Ramos (cell line): ENCODE results near the gene AMPD3.

ENCODE experiments used
- in situ Hi-C: fragments of 300-500 bp; cut with MboI; formaldehyde crosslinking; loops from one replicate; pipeline ENCODE4 v1.14.3; 2022; ENCODE audit warnings: low sequenced_read_pairs; ENCODE audit not compliant: unreplicated experiment

The AMPD3 gene

GRCh38 chr11:10524471-10524870 is 69.4 kb downstream of the AMPD3 start:
- in situ Hi-C loops, result no loop called here

GRCh38 chr11:10526974-10527918 is 72.2 kb downstream of the AMPD3 start:
- in situ Hi-C loops, result no loop called here

DNA sequence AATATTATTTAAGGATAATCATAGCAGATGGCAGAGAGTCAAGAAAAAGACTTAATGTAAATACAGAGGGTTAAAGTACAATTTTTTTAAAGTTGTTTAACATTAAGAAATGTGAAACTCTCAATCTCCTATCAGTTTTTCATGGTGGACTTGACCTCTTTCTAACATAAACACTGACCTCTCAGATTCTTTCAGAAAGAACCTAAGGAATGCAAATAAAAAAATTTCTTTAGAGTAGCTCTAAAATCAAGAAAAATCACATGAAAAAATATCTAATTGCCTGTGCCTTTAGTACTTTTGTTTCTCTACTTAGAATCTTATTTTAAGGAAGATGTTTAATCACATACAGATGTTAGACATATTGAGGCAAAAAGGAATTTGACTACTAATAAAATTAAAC is 73.1 kb downstream of the AMPD3 start:
- in situ Hi-C loops, result no loop called here

GRCh38 chr11:10529279-10529678 is 74.2 kb downstream of the AMPD3 start:
- in situ Hi-C loops, result no loop called here

DNA sequence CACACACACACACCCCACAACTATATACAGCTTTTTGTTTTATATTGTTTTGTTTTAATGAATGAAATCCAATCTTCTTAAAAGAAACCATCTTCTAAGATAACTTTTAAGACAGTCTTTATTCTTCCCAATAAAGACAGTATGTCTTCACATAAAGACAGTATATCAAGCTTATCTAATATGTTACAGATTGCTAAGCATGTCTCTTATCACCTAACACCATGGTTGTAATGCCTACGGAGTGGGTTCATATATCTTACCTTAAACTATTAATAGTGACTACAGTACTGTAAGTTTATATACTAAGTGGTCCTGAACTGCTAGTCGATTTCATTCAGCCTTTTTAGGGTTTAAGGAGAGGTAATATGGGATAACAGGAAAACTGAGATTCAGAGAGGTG is 77.5 kb downstream of the AMPD3 start:
- in situ Hi-C loops, result no loop called here

DNA sequence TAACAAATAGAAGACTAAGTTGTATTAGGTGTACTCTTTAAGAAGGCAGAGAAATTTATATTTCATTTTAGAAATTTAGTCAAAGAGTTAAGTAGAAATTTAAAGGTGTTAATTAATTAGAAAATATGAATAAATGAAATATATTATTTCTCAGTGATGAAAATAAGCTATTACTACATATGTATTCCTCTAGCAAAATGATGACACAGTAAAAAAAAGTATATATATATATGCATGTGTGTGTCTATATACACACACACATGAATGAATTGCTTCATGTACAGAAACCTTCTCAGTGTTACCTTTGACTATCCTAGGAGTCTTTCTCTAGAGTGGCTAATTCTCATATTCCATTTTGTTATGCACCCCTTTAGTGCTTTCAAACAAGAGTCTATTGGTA is 78.3 kb downstream of the AMPD3 start:
- in situ Hi-C loops, result no loop called here

DNA sequence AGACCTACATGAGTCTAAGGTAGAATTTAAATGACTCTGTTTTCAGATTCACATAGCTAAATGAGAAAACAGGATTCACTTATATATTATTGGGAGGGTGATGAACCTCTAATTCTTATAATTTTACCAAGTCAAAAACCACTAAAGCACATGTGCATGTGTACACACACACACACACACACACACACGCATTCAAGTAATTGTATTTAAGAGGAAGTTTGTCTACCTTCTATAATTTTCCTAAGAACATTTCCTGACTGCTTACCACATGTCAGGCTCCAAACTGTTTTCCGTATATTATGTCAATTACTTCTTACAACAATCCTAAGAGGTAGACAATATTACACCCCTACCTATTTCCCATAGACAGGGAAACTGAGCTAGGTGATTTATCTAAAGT is 79.3 kb downstream of the AMPD3 start:
- in situ Hi-C loops, result no loop called here

DNA sequence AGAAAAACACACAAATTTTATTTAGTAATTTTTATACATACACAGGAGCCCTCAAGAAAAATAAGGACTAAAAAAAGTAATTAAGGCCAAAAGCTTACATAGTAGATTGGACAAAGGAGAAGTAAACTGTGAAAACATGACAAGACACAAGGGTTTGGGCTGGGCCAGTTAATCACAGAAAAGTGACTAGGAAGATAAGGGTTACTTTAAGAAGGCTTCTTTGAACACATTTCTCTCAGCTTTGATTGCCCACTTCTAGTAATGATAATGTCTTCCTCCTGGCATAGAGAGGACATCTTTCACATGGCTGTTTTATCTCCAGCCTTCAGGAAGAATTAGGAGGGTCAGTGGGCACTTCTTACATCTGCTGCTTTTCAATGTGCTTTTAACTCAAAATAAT is 82.5 kb downstream of the AMPD3 start:
- in situ Hi-C loops, result no loop called here

DNA sequence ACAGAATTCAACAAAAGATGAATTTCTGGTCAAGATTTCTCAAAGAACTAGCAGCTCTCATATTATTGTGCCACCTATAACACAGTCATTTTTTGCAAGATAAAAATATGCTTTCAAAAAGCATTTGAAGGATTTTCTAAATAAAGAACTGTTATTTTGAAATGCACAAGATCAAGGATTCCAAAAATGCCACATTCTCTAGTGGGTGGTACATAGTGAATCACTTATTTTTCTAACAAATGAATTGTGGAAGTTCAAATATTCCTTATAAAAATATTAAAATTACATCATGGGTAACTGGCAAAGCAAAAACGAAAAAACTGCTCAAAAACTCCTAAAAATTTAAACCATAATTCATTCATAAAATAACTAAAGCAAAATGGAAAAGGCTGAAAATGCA is 83.9 kb downstream of the AMPD3 start:
- in situ Hi-C loops, result no loop called here

DNA sequence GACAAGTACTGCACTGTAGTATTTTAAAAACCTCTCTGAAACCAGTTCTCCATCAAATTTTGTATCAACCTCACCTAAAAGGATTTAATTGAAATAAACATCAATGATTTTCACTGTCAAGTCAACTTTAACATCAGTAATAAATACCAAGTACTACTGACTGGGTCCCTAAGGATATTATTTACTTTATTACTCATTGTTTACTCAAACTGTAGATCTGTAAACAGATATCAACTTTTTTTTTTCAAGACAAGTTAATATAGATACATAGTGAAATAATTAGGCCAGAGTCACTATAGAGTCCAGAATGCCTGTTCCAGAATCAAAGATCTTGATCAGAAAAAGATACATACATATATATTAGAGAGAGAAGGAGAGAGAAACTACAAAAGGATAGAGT is 84.3 kb downstream of the AMPD3 start:
- in situ Hi-C loops, result no loop called here

DNA sequence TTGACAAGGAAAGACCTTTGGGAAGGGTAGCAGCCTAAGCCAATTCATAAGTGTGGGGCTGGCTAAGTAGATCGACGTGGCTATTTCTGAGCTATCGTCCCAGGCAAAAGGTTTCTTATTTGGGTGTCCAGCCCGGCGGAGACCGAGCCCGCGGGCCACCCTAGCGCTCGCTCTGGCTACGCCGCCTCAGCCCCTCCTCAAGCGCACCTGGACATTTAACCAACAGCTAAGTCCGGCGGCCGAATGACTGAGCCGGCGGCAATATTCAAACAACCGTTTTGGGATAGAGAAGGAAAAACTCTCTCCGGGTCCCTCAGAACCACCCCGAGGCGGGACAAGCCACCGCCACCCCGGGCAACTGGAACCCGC is 85.5 kb downstream of the AMPD3 start:
- in situ Hi-C loops, result no loop called here

- in situ Hi-C loops, result no loop called here
Measured at GRCh38 chr11:10540915-10541560, 86.0 kb downstream of the AMPD3 start, which contains the start of gene RNF141. RNF141 (minus strand) TSS chr11:10541187; CDS start chr11:10534158, 7,029 bp downstream.

DNA sequence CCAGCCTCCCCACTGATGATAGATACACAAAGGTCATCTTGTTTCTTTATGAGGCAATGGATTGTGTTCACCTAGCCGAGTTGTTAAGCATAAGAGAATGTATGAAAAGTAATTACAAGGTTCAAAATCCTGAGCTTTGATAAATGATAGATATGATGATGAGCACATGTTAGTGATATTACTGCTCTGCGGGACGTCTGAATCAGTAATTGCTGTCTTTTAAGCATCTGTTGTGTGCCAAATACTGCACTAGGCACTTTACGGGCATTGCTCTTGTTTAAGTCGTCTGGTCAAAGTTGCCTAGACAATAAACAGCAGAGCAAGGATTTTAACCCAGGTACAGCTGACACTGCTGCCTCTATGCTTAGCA is 86.5 kb downstream of the AMPD3 start:
- in situ Hi-C loops, result no loop called here

DNA sequence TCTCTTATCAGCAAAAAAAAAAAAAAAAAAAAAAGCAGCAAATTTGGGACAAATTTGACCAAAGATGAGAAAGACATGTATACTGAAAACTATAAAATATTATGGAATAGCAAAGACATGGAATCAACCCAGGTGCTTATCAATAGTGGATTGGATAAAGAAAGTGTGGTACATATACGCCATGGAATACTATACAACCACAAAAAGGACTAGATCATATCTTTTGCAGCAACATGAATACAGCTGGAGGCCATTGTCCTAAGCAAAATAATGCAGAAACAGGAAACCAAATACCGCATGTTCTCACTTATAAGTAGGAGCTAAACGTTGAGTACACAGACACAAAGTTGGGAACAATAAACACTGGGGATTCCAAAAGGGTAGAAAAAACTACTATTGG is 87.7 kb downstream of the AMPD3 start:
- in situ Hi-C loops, result no loop called here

DNA sequence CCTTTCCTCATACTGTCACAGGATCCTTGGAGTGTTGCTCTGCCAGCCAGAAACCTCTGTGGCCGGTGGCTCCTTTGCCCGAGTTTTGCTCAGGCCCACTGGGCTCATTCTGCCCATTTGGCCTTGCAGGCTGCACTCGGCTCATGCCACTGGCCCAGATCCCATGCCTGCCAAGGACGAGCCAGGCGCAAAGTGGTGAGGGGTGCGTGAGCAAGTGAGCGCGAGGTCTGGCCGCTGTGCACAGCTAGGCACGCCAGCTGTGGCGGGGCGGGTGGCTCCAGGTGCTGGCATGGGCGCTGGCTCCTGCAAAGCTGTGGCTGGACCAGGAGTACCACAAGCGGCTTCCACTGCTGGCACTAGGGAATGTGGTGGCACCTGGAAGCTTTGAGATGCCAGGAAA is 88.7 kb downstream of the AMPD3 start:
- in situ Hi-C loops, result no loop called here

DNA sequence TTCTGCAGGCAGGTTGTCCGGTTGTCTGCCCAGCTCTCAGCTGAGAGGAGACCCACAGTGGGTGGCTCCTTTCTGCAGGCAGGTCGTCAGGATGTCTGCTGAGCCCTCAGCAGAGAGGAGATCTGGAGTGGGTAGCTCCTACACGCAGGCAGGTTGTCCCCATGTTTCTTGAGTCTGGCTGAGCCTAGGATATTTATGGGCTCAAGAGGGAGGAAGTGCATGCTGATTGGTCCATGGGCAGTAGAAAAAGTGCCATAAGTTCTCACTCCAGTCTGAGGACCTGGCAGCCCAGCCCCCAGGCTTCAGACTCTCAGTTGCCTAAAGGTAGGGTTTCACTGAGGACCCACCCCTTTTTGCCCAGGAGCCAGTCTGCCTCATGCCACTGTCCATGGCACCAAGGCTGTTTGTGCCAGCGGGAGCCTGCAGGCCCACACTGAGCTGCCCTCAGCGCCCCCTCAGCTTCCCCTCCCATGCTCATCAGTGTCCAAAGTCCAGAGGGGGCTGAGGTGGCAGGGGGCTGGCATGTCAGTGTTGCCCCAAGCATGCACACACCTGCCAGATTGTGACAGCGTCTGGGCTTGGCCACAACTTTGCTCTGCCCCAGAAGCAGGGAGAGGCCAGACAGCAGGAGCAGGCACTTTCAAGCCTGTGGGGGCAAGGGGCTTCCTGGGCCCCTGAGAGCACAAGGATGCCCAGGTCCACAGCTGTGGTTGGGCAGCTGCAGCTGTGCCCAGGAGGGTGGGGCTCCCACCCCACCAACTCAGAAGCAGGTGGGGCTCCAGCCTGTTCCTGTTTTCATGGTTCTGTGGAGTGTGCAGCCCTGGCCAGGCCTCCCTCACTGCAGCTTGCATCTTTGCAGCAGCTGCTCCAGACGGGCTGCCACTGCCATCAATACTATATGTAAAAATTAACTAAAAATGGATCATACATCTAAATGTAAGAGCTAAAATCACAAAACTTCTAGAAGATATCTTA is 89.7 kb downstream of the AMPD3 start:
- in situ Hi-C loops, result no loop called here

- in situ Hi-C loops, result no loop called here
Measured at GRCh38 chr11:10550503-10551289, 95.6 kb downstream of the AMPD3 start.

DNA sequence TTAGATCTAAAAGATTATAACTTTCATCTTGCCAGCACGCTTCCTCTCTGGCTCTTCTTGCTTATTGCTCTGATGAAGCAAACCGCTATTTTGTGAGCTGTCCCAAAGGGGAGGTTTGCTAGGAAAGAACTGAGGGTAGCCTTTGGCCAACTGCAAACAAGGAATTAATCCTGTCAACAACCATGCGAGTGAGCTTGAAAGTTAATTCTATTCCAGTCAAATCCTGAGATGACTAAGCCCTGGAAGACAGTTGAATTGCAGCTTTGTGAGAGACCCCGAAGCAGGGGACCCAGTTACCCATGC is 96.2 kb downstream of the AMPD3 start:
- in situ Hi-C loops, result no loop called here

DNA sequence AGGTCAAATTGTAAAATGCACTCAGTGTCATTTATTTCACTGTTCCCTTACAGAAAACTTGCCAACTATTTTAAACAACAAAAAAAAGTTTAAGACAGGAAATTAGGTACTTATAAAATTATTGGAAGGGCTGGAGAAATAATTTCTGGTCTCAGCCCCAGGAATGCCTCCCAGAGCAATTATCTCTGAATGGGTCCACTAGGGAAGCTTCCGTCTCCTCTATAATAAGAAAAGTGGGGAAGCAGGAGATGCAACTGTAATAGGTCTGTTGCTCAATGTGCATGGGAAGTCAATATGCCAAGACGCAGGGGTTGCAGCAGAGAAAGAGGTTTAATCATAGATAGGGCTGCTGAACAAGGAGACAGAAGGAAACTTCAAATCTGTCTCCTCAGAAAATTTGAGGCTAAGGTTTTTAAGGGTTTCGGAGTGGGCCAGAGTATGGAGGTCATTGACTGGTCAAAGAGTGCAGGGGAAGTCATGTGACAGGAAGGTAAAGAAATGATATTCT is 96.8 kb downstream of the AMPD3 start:
- in situ Hi-C loops, result no loop called here

DNA sequence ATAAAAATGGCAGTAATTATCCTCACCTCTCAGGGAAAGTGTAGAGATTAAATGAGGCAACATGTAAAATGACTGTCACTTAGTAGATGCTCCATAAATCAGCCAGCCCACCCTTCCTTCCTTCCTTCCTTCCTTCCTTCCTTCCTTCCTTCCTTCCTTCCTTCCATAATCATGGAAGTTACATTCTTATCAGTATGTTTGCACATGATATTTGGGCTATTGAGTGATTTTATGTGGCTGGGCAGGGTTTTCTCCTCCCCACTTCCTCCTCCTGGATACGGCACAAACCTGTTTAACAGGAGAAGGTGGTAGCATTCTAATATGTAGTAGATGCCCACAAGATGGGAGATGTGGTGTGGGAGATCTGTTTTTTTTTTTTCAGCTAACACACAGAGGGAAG is 101.5 kb downstream of the AMPD3 start:
- in situ Hi-C loops, result no loop called here
